Right ventricle myocardium superior (tissue), 1 donor: ENCODE data around the gene S100A3. TPM values are rescaled to one million over a fixed set of nuclear protein-coding genes. Genes with fewer than 3 reads are reported as not detected.
A peak's percentile ranks its signal among the peaks of the same experiment; 100 is the strongest.
"Not testable (repeated sequence)": the region's sequence is repeated elsewhere in the genome, so short reads cannot be mapped to it uniquely, and the experiment has no call there.

Source experiments
- ATAC-seq: fragments of 200-7000 bp; cut with Tn5 transposase; one replicate; pipeline ENCODE4 v1.9.1; 2020; ENCODE audit warnings: mild to moderate bottlenecking; ENCODE audit not compliant: poor library complexity
- DNase-seq: peaks from one replicate; pipeline ENCODE4 v3.0.0-alpha.2; 2020
- intact Hi-C: fragments of 100-400 bp; cut with DNase I; formaldehyde crosslinking; loops from one replicate; pipeline ENCODE4 v1.11.2; 2022
- long read RNA-seq: library from polyadenylated mRNA; unstranded; transcript quantifications from one replicate; pipeline ENCODE4 v2.0.0, GENCODE V29; 2021
- total RNA-seq: library from RNA; stranded (reverse); fragmentation: NEBNext Ultra II Directional; extraction: Animal tissue kit (Norgen Biotek cat#: 25700); gene quantifications from one replicate; pipeline ENCODE4 v1.2.1, GENCODE V29; 2021
- donor health status: DM: no; HTN: yes; CAD: no; lungs with severe emphysema.

S100A3 gene, protein sequence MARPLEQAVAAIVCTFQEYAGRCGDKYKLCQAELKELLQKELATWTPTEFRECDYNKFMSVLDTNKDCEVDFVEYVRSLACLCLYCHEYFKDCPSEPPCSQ
- total RNA-seq, result 0.70 TPM
- long read RNA-seq, result 0 reads

DNA sequence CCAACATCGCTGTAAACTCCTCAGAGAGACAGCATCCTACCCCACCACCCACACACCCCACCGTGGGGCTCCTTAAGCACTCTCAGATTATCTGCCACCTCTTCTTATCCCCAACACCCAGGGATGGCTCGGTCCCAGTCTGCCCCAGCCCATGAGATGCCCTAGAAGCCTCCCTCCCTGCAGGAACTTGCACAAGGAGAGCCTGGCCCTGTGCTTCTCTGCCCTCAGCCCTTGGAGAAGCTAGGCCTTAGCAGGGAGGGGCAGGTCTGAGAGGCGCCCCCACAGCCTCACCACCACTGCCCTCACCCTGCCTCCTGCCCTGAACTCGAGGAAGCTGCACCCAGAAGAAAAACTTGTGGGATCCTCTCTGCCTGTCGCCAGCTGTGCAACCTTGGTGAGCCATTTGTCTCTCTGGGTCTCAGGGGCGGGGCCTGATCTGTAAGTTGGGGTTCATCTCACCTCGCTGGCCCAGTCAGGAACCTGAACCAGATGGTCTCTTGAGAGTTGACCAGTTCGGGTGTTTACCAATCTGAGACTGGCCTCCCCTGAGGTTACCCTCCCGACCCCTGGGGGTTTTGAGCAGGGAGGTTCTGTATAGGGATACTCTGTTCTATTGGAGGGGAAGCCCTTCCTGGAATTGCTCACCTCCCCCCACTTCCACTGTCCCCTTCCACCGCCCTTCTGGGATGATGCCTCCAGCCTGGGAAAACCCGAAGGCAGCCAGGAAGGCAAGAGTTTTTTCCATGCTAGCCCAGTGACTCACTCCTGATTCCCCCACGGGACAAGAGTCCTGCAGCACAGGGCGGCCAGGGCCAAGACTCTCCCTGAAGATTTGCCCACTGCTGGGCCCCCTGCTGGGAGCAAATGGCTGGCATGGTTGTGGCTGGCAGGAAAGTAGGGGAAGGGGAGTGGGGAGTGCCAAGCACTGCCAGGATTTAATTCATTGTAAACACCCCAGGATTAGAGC, at the start of gene S100A3:
TSS of gene S100A3 (minus strand) at position 537 of the 967 bp plus-strand sequence. CDS start 773 bp downstream, outside the sequence.
- ATAC-seq (peak; percentile 35), DNase-seq (peak; percentile 75)
- intact Hi-C loops, result no loop called here

DNA sequence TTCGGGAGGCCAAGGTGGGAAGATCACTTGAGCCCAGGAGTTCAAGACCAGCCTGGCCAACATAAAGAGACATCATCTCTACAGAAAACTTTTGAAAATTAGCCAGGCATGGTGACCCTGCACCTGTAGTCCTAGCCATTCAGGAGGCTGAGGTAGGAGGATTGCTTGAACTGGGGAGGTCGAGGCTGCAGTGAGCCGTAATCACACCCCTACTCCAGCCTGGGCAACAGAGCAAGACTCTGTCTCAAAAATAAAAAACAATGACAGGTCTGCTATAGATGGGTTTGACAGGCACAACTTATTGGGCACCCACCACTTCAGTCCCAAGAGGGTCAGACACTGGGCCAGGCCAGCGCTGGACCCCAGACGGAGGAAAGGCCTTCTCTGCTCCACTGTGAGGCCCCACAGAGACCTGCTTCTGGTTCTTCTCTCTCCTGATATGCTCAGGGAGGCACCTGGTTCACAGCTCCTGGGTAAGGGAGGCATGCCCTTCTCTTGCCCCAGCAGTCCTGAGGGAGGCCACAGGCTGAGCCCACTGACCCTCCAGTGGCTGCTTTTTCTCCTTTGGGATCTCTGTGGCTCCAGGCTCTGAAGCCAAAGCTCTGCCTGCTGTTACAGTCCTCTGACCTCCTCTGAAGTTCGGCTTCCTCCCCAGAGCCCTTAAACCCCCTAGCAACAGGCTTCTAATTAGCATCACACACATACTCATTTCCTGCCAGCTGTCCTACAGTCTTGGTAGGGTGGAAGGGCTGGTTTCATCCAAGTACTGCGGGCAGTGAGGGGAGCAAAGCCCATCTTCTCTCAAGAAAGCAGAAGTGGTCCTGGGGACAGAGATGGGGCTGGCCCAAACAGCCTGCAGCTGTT, 49.5 kb upstream of the S100A3 start:
- DNase-seq (no peak), ATAC-seq (peak; percentile 27)

DNA sequence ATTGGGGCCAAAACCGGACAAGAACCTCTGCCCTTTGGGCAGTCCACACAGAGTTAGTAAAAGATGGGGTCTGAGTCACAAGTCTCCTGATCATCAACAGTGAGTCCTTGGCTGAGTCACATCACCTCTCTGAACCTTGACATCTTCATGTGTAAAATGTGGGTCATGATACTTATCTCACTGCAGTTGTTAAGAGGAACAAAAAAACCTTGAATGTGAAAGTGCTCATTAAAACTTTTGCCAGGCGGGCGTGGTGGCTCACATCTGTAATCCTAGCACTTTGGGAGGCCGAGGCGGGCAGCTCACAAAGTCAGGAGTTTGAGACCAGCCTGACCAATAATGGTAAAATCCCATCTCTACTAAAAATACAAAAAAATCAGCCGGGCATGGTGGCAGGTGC, 48.1 kb upstream of the S100A3 start:
- DNase-seq (no peak), ATAC-seq (no peak)
- intact Hi-C loops, result no loop called here

More for the DNA sequence above, 49.5 kb upstream of the S100A3 start:
- intact Hi-C loops, result no loop called here

DNA sequence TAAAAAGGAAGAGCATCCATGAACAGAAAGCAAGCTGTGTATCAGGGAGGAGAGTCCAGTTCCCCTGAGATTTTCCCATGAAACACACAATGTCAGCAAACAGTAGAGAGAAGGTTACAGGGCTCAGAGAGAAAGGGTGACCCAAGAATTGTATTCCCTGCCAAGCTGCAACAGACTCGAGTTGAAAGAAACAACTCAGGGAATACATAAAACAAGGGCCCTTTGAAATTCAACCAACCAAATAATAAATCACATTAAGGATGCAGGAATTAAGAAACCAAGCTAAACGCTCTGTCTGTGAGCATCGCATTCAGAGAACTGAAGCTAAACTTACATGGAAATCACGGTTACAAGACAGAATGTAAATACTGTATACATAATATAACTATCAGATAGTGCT, 43.7 kb upstream of the S100A3 start:
- intact Hi-C loops, result no loop called here
- DNase-seq, result no peak

DNA sequence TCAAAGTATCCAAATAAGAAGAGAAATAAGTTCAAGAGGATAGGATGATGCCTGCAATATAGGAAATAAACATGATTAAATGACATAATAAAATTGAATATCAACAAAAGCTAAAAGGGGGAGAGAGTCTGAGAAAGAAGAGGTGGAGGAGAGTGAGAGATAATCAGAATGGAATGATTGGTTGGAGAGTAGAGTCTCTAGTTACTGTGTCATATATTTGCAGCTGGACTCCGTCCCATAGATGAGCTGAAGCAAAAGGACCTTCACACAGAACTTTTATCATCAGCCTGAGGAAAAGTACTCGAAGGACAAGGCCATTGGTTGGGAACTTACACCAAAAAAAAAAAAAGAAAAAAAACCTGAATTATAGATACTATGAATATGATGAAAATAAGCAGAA, 39.4 kb upstream of the S100A3 start:
- no peak for ATAC-seq
- intact Hi-C loops, result no loop called here
- DNase-seq, result no peak

More for the DNA sequence above, 43.7 kb upstream of the S100A3 start:
- ATAC-seq, result no peak

DNA sequence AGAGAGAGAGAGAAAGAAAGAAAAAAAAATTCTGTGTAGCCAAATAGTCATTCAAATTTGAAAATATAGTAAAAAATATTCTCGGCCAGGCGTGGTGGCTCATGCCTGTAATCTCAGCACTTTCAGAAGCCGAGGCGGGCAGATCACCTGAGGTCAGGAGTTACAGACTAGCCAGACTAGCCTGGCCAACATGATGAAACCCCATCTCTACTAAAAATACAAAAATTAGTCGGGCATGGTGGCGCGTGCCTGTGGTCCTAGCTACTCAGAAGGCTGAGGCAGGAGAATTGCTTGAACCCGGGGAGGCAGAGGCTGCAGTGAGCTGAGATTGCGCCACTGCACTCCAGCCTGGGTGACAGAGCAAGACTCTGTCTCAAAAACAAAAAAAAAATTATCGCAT, 39.0 kb upstream of the S100A3 start:
- intact Hi-C loops, DNase-seq, ATAC-seq: not testable (repeated sequence)

DNA sequence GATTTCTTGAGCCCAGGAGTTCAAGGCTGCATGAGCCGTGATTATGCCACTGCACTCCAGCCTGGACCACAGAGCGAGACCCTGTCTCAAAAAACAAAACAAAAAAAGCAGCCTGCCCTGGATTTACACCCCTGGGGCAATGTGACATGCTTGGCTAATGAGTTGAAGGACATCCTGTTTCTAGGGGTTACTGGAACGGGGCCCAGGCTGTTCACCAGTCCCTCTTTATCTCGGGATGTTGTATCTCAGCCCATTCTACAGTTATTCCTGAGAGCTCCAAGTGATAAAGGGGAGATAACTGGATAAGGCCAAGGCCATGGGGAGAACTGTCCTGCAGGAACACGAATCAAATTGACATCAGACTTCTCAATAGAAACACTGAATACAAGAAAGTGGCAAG, 38.3 kb upstream of the S100A3 start:
- no peak for DNase-seq
- intact Hi-C loops, result no loop called here
- ATAC-seq, result peak; percentile 74

DNA sequence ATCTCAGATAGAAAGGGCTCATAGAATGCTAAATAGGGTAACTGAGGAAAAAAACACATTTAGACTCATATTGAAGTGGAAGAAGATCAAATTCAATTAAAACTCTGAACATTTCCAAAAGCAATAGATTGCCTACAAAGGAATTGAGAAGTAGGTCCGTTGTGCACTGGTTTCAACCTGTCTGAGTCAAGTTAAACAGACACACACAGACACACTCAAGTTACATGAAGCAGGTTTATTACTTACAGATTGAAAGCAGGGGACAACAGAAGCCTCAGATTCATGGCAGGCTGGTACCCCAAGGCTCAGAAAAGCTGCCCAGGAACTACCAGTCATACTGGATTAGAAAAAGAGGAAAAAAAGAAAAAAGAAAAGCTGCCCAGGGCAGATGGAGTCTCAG, 37.3 kb upstream of the S100A3 start:
- DNase-seq (no peak), ATAC-seq (no peak)
- intact Hi-C loops, result no loop called here

DNA sequence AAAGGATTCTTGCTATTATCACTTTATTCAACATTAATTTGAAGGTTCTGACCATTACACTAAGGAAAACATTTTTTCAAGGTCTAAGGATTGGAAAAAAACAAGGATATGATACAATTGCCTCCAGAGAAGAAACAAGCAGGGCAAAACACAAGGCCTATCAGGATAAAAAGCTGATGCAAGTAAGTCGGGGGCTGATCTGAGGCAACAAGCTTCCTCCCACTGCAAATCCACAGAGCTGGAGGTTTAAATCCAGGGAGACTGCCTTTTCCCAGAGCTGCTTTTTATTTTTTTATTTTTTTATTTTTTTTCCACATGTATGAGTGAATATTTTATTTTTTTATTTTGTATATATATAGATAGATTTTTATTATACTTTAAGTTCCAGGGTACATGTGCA, 35.9 kb upstream of the S100A3 start:
- no peak for ATAC-seq
- intact Hi-C loops, result no loop called here
- no peak for DNase-seq

DNA sequence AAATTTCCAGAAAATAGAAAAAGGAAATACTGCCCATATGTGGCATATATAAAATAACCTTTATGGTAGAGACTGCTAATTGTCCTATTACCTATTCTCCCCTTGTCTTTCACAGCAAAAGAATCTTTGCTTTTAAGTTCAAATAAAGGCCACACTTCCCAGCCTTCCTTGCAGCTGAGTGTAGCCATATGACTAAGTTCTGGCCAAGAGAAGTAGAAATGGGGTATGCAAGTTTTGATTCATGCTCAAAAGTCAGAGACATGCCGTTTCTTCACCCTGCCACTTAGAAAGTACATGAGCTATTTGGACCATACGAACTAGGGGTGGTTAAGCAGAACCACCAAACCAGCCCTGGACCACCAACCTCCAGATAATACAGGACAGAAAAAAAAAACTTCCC, 34.9 kb upstream of the S100A3 start:
- no peak for DNase-seq
- intact Hi-C loops, result no loop called here
- no peak for ATAC-seq

DNA sequence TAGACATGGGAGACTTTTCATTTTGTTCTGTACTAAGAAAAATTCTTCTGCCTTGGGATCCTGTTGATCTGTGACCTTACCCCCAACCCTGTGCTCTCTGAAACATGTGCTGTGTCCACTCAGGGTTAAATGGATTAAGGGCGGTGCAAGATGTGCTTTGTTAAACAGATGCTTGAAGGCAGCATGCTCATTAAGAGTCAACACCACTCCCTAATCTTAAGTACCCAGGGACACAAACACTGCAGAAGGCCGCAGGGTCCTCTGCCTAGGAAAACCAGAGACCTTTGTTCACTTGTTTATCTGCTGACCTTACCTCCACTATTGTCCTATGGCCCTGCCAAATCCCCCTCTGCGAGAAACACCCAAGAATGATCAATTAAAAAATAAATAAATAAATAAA, 34.5 kb upstream of the S100A3 start:
- DNase-seq, intact Hi-C loops, ATAC-seq: not testable (repeated sequence)

DNA sequence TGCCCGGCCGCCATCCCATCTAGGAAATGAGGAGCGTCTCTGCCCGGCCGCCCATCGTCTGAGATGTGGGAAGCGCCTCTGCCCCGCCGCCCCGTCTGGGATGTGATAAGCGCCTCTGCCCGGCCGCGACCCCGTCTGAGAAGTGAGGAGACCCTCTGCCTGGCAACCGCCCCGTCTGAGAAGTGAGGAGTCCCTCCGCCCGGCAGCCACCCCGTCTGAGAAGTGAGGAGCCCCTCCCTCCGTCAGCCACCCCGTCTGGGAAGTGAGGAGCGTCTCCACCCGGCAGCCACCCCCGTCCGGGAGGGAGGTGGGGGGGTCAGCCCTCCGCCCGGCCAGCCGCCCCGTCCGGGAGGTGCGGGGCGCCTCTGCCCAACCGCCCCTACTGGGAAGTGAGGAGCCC, 33.8 kb upstream of the S100A3 start:
- ATAC-seq, intact Hi-C loops, DNase-seq: not testable (repeated sequence)

DNA sequence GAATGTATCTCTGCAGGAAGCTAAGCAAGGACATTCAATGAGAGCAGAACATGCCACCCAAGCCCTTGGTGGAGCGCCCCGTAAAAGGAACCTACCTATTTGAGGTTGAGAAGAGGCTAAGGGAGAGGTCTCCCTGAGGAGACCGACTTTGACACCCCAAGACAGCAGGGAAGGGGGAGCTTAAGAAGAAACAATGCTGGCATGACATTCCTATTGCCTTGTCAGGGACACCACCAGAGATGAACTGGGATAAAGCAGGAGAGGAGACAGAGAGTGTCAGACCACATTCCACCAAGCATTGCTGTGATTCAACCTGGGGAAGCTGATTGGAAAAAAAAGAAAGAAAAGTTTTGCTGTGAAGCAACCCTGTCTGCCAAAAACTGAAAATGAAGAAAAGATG, 29.9 kb upstream of the S100A3 start:
- ATAC-seq (no peak), DNase-seq (no peak)
- intact Hi-C loops, result loop anchor here (10.0 kb wide), 1 partner anchor 86 kb away; no protein-coding TSS in a partner anchor

DNA sequence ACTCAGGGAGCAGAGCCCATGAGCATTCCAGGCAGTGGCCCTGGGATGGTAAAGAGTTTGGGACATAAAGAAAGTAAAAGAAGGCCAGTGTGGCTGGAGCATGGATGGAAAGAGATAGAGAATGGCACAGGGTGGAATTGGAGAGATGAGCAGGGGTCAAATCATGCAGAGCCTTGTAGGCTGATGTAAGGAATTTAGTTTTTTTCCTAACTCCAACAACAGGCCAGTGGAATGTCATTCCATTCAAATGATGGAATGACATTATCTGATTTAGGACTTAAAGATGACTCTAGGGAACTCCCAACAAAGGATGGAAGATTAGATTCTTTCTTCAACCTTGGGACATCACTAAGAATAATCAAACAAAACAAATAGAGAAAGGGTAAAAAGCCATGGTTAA, 29.4 kb upstream of the S100A3 start:
- DNase-seq (no peak), ATAC-seq (no peak)
- intact Hi-C loops, result loop anchor here (10.0 kb wide), 1 partner anchor 86 kb away; no protein-coding TSS in a partner anchor

DNA sequence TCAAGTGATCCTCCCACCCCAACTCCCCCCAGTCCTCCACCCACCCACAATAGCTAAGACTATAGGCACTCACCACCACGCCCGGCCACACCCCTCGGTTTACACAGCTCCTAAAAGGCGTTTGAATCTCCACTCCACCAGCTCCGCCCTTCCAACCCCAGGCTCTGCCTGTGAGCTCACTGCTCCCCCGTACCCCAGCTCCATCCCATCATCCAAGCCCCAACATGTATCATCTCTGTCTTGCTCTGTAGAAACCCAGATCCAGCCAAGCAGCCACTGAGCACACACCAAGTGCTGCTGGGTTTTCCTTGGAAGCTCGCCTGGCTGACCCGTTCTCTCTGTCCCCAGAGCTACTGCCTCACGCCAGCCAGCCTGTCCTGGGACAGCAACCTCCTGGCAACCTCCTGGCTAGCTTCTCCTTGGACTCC, 28.6 kb upstream of the S100A3 start:
- DNase-seq, result peak; percentile 59
- peak; percentile 65 for ATAC-seq
- intact Hi-C loops, result loop anchor here (10.0 kb wide), 1 partner anchor 87 kb away; no protein-coding TSS in a partner anchor

DNA sequence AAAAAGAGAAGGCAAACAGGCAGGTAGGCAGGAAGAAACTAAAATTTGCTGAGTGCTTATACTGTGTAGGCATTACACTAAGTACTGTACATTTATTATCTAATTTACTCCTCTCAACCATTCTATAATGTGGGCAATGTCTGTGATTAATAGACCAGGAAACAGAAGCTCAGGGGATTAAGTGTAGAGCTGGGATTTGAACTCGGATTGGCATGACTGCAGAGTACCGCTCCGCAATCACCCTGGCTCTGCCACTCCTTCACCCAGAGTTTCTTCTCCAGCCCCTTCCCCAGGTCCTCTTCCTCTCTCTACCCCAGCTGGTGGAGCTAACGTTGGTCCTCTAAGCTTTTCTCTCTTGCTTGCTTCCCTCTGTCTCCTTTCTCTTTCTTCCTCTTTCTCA, 28.1 kb upstream of the S100A3 start:
- intact Hi-C loops, result loop anchor here (10.0 kb wide), 1 partner anchor 88 kb away; no protein-coding TSS in a partner anchor
- ATAC-seq (no peak), DNase-seq (no peak)

DNA sequence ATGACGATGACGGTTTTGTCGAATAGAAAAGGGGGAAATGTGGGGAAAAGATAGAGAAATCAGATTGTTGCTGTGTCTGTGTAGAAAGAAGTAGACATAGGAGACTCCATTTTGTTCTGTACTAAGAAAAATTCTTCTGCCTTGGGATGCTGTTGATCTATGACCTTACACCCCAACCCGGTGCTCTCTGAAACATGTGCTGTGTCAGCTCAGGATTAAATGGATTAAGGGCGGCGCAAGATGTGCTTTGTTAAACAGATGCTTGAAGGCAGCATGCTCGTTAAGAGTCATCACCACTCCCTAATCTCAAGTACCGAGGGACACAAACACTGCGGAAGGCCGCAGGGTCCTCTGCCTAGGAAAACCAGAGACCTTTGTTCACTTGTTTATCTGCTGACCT, 26.4 kb upstream of the S100A3 start:
- not testable (repeated sequence) for DNase-seq, ATAC-seq
- intact Hi-C loops, result loop anchor here (10.0 kb wide), 1 partner anchor 89 kb away; no protein-coding TSS in a partner anchor

DNA sequence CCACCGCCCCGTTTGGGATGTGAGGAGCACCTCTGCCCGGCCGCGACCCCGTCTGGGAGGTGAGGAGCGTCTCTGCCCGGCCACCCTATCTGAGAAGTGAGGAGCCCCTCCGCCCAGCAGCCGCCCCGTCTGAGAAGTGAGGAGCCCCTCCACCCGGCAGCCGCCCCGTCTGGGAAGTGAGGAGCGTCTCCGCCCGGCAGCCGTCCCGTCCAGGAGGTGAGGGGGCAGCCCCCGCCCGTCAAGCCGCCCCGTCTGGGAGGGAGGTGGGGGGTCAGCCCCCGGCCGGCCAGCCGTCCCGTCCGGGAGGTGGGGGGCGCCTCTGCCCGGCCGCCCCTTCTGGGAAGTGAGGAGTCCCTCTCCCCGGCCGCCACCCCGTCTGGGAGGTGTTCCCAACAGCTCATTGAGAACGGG, 26.0 kb upstream of the S100A3 start:
- not testable (repeated sequence) for DNase-seq, ATAC-seq
- intact Hi-C loops, result loop anchor here (10.0 kb wide), 1 partner anchor 90 kb away; no protein-coding TSS in a partner anchor

DNA sequence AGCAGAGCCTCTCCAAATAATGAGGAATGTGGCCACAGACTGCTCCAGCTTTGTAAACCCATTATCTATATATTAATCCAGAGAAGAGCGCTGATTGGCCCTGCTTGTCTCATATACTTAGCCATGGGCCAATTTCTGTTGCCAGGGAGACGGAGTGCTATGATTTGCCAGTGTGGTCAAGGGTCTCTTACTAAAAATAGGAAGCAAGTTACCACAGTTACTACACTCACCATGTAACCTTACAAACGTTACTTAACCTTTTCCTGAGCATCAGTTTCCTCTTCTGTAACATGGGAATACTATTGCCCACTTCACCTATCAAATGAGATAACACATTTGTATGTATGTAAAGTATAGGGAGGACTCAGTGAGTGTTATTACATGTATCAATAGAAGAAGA, 24.3 kb upstream of the S100A3 start:
- intact Hi-C loops, result loop anchor here (10.0 kb wide), 1 partner anchor 91 kb away; no protein-coding TSS in a partner anchor
- ATAC-seq (no peak), DNase-seq (no peak)
